WTC11 (cell line): Measurements from ENCODE around the gene PIGU.

Experiments
- ATF2 ChIP-seq: sonication (generic); formaldehyde crosslinking; IDR thresholded peaks from 2 replicates; pipeline ENCODE4 v1.8.1; 2022; ENCODE audit warnings: low read depth, missing genetic modification reagents, borderline replicate concordance
- CREM ChIP-seq: sonication (generic); formaldehyde crosslinking; IDR thresholded peaks from 2 replicates; pipeline ENCODE4 v1.8.1; 2022; ENCODE audit warnings: mild to moderate bottlenecking, missing genetic modification reagents, moderate library complexity
- CTCF ChIP-seq: fragments of 200-600 bp; IDR thresholded peaks from 2 replicates; pipeline ENCODE4 v1.8.0; 2022; ENCODE audit warnings: antibody characterized with exemption
- ELF4 ChIP-seq: sonication (generic); formaldehyde crosslinking; IDR thresholded peaks from 2 replicates; pipeline ENCODE4 v1.8.1; 2022; ENCODE audit warnings: low read depth, mild to moderate bottlenecking, moderate library complexity, missing genetic modification reagents
- FOXJ3 ChIP-seq: sonication (generic); formaldehyde crosslinking; IDR thresholded peaks from 2 replicates; pipeline ENCODE4 v1.9.0; 2021; ENCODE audit warnings: missing genetic modification reagents, mild to moderate bottlenecking, borderline replicate concordance
- JUN ChIP-seq: sonication (generic); formaldehyde crosslinking; IDR thresholded peaks from 2 replicates; pipeline ENCODE4 v1.8.0; 2023; ENCODE audit warnings: mild to moderate bottlenecking, missing genetic modification reagents
- RELA ChIP-seq: sonication (generic); formaldehyde crosslinking; IDR thresholded peaks from 2 replicates; pipeline ENCODE4 v1.8.1; 2022; ENCODE audit warnings: missing genetic modification reagents, mild to moderate bottlenecking, borderline replicate concordance
- SMAD3 ChIP-seq: sonication (generic); formaldehyde crosslinking; IDR thresholded peaks from 2 replicates; pipeline ENCODE4 v1.8.0; 2022; ENCODE audit warnings: missing genetic modification reagents, mild to moderate bottlenecking, borderline replicate concordance
- STAT6 ChIP-seq: sonication (generic); formaldehyde crosslinking; conservative IDR thresholded peaks from 2 replicates; pipeline ENCODE4 v1.8.1; 2023; ENCODE audit warnings: mild to moderate bottlenecking, low read depth, missing genetic modification reagents, moderate library complexity
- ZNF263 ChIP-seq: sonication (generic); formaldehyde crosslinking; IDR thresholded peaks from 2 replicates; pipeline ENCODE4 v1.8.1; 2022; ENCODE audit warnings: low read depth, mild to moderate bottlenecking, moderate library complexity, missing genetic modification reagents

GRCh38 chr20:34632870-34633452, 43.9 kb downstream of the PIGU start:
- TF ChIP-seq ELF4 (CRISPR knock-in tag) = no peak
- no peak for TF ChIP-seq CTCF
- no peak for TF ChIP-seq CREM (CRISPR knock-in tag)
- no peak for TF ChIP-seq ZNF263
- TF ChIP-seq SMAD3 (CRISPR knock-in tag) = no peak
- TF ChIP-seq FOXJ3 (CRISPR knock-in tag) = no peak
- no peak for TF ChIP-seq RELA (CRISPR knock-in tag)
- TF ChIP-seq STAT6 (CRISPR knock-in tag) = no peak
- no peak for TF ChIP-seq ATF2 (CRISPR knock-in tag)
- no peak for TF ChIP-seq JUN (CRISPR knock-in tag)
